Astrocyte (in vitro differentiated cells and primary cell): ENCODE results near the gene RXRB. TPM values are rescaled to one million over a fixed set of nuclear protein-coding genes. Genes with fewer than 3 reads are reported as not detected.

Source experiments
- DNase-seq: peaks from one replicate; pipeline ENCODE4 v3.0.0-alpha.2; 2010; ENCODE audit warnings: low read depth
- FAIRE-seq: peaks from 2 replicates; lab custom pipeline; 2011; peaks lifted over from hg19 to GRCh38; lab: Jason Lieb, UNC
- H2AFZ ChIP-seq: 2 replicates; pipeline ENCODE4 v1.6.0; 2012; ENCODE audit warnings: low read depth, low read length, inconsistent platforms
- H3K27ac ChIP-seq: 2 replicates; pipeline ENCODE4 v1.5.1; 2011; ENCODE audit warnings: low read depth, low read length, inconsistent platforms
- H3K27me3 ChIP-seq: 2 replicates; pipeline ENCODE4 v1.6.0; 2011; ENCODE audit warnings: low read length, inconsistent platforms; ENCODE audit not compliant: insufficient read depth
- H3K36me3 ChIP-seq: 2 replicates; pipeline ENCODE4 v1.5.1; 2011; ENCODE audit warnings: low read length, inconsistent platforms; ENCODE audit not compliant: insufficient read depth
- H3K4me1 ChIP-seq: 2 replicates; pipeline ENCODE4 v1.5.1; 2011; ENCODE audit warnings: low read length, inconsistent platforms; ENCODE audit not compliant: insufficient read depth
- H3K4me2 ChIP-seq: 2 replicates; pipeline ENCODE4 v1.6.0; 2012; ENCODE audit warnings: low read length, inconsistent platforms
- H3K4me3 ChIP-seq: 2 replicates; pipeline ENCODE4 v1.5.1; 2011; ENCODE audit warnings: low read depth, mild to moderate bottlenecking, low read length, inconsistent platforms; ENCODE audit not compliant: insufficient read depth
- H3K79me2 ChIP-seq: 2 replicates; pipeline ENCODE4 v1.6.0; 2012; ENCODE audit warnings: mild to moderate bottlenecking, low read length, inconsistent platforms; ENCODE audit not compliant: insufficient read depth
- H3K9ac ChIP-seq: 2 replicates; pipeline ENCODE4 v1.6.0; 2012; ENCODE audit warnings: mild to moderate bottlenecking, low read length, inconsistent platforms
- H3K9me3 ChIP-seq: 2 replicates; pipeline ENCODE4 v1.5.1; 2012; ENCODE audit warnings: low read depth, mild to moderate bottlenecking, low read length, inconsistent platforms; ENCODE audit not compliant: insufficient read depth
- H4K20me1 ChIP-seq: 2 replicates; pipeline ENCODE4 v1.6.0; 2012; ENCODE audit warnings: low read length, inconsistent platforms; ENCODE audit not compliant: insufficient read depth
- H3K27ac Mint-ChIP-seq: one replicate; pipeline ENCODE4 v1.8.0; 2021; ENCODE audit warnings: mild to moderate bottlenecking, mixed read lengths; ENCODE audit not compliant: unreplicated experiment
- H3K27me3 Mint-ChIP-seq: one replicate; pipeline ENCODE4 v1.8.0; 2021; ENCODE audit warnings: low read depth, mixed read lengths; ENCODE audit not compliant: unreplicated experiment
- H3K36me3 Mint-ChIP-seq: one replicate; pipeline ENCODE4 v1.8.0; 2021; ENCODE audit warnings: low read depth, mixed read lengths; ENCODE audit not compliant: unreplicated experiment
- H3K4me1 Mint-ChIP-seq: one replicate; pipeline ENCODE4 v1.8.0; 2021; ENCODE audit warnings: low read depth, mixed read lengths; ENCODE audit not compliant: unreplicated experiment
- H3K4me3 Mint-ChIP-seq: one replicate; pipeline ENCODE4 v1.8.0; 2021; ENCODE audit warnings: mild to moderate bottlenecking, moderate library complexity, mixed read lengths; ENCODE audit not compliant: unreplicated experiment
- H3K9me3 Mint-ChIP-seq: one replicate; pipeline ENCODE4 v1.8.0; 2021; ENCODE audit warnings: mild to moderate bottlenecking, mixed read lengths; ENCODE audit not compliant: unreplicated experiment
- CTCF ChIP-seq: IDR thresholded peaks from 2 replicates; pipeline ENCODE4 v1.5.1; 2011; ENCODE audit warnings: low read depth, mild to moderate bottlenecking, inconsistent platforms, low read length, moderate library complexity; ENCODE audit not compliant: insufficient read depth
- EZH2 ChIP-seq: IDR thresholded peaks from 2 replicates; pipeline ENCODE4 v1.6.1; 2012; ENCODE audit warnings: mild to moderate bottlenecking, low read length, inconsistent platforms; ENCODE audit not compliant: insufficient read depth
- total RNA-seq: library from RNA; stranded (reverse); gene quantifications from 2 replicates; pipeline ENCODE4 v1.2.1, GENCODE V29; 2021

RXRB gene
- total RNA-seq, 1 donor from 2014 or later: 34.0 TPM

GRCh38 chr6:33193619-33194018, 6.8 kb downstream of the RXRB start:
- Mint-ChIP-seq H3K9me3 (peaks cover 2% of the 10 kb centered on the region), H3K27me3 (peaks cover 22% of the 10 kb centered on the region), H3K36me3 (peaks cover 23% of the 10 kb centered on the region), H3K27ac (peak overlapping the region; percentile 19), H3K4me1 (peaks cover 13% of the 10 kb centered on the region), H3K4me3 (no peak overlapping the region)
- peaks cover 55% of the 10 kb centered on the region for H4K20me1 ChIP-seq
- peaks cover 17% of the 10 kb centered on the region for H3K79me2 ChIP-seq
- no peak overlapping the region for H3K4me3 ChIP-seq
- peaks cover 13% of the 10 kb centered on the region for H3K27me3 ChIP-seq
- no peak overlapping the region for H3K27ac ChIP-seq
- no peak for DNase-seq
- H3K4me2 ChIP-seq: peak overlapping the region; percentile 86
- no peak for FAIRE-seq
- no peaks in the 10 kb centered on the region for H3K9me3 ChIP-seq
- H3K9ac ChIP-seq: no peak overlapping the region
- H3K4me1 ChIP-seq: no peaks in the 10 kb centered on the region
- peaks cover 30% of the 10 kb centered on the region for H3K36me3 ChIP-seq
- no peak overlapping the region for H2AFZ ChIP-seq
- no peak for TF ChIP-seq EZH2

DNA sequence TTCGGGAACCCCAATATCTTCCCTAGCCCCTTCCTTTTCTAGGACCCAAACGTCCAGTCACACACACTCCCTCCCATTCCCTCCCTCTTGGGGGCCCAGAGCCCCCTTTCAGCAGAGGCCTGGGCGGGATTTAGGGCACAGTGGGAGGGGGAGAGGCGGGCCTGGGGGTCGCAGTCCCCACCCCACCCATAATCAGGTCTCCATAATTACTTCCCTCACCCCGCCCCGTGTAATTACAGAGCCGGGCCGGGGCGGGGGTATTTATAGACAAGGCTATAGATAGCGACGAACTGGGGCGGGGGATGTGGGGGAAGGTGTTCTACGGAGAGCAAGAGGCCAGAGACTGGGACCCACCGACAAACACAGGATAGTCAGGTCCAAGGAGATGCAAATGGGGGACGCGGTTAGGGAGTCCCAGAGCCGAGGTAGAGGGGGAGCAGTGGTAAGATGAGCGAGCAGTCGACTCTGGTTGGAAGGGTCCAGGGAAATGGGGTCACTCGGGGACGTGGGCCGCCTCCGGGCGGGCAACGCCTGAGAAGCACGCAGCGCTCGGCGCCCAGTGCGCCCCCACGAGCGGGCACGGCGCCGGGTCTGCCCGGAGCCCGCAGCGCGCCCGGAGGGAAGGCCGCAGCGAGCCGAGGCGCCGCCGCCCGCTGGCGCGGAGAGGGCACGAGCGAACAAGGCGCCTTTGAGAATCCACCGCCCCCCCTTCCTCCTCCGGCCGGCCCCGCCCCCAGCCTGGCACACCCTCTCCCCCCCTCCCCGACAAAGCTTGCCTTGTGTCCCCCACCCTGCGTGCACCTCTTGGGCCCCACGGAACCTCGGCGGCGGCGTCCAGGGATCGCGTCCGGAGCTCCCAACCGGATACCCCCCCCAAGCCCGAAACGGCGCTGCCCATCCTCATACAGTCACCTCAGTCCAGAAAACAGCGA, 7.5 kb downstream of the RXRB start:
- peak overlapping the region; percentile 75 for H3K4me3 Mint-ChIP-seq
- Histone ChIP-seq H3K27me3 (peaks cover 13% of the 10 kb centered on the region), H3K36me3 (peaks cover 30% of the 10 kb centered on the region), H4K20me1 (peaks cover 48% of the 10 kb centered on the region), H3K79me2 (peaks cover 10% of the 10 kb centered on the region), H3K9me3 (no peaks in the 10 kb centered on the region), H3K4me1 (no peaks in the 10 kb centered on the region), H3K27ac (no peak overlapping the region), H3K9ac (peak overlapping the region; percentile 56), H3K4me2 (peak overlapping the region; percentile 86), H2AFZ (peak overlapping the region; percentile 52), H3K4me3 (peak overlapping the region; percentile 51)
- FAIRE-seq: no peak
- H3K27me3 Mint-ChIP-seq: peaks cover 25% of the 10 kb centered on the region
- peaks cover 13% of the 10 kb centered on the region for H3K4me1 Mint-ChIP-seq
- H3K27ac Mint-ChIP-seq: peak overlapping the region; percentile 27
- peaks cover 23% of the 10 kb centered on the region for H3K36me3 Mint-ChIP-seq
- TF ChIP-seq EZH2: peak; percentile 58
- no peak for TF ChIP-seq CTCF
- peaks cover 2% of the 10 kb centered on the region for H3K9me3 Mint-ChIP-seq
- no peak for DNase-seq

DNA sequence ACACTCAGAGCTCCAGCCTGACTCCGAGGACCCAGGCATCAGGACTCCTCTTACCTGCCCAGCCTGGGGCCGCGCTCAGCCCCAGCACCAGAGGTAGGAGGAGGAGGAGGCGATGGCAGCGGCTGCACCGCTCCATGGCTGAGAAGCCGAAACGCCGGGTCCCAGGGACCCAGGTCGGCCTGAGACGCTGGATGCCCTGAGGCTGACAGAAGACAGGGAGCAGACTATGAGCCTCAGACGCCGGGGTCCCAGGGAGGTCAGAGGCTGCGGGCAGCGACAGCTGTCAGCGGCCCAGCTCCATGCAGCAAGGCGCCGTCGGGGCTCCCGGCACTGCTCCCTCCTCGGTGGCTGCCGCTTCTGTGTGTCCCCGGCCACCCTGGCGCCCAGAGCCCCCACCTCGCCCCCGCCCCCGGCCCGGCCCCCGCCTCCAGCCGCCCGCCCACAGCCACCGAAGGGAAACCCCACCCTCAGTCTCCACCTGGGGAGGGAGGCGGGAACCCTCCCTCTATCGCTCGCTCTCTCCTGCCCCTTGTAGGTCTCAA, 8.3 kb downstream of the RXRB start, which contains the start of gene COL11A2:
Gene COL11A2 (minus strand): TSS at position 363 of the 542 bp plus-strand sequence. CDS start 227 bp downstream, at position 136.
- H3K27ac Mint-ChIP-seq: peak within 1 kb of the TSS; percentile 27
- peak within 1 kb of the TSS; percentile 75 for H3K4me3 Mint-ChIP-seq
- H3K27me3 ChIP-seq: peaks cover 13% of the 10 kb centered on the region
- H3K27me3 Mint-ChIP-seq: peaks cover 28% of the 10 kb centered on the region
- H3K9me3 ChIP-seq: no peaks in the 10 kb centered on the region
- H3K27ac ChIP-seq: no peak within 1 kb of the TSS
- no peak for DNase-seq
- H3K79me2 ChIP-seq: peaks cover 5% of the 10 kb centered on the region
- peaks cover 20% of the 10 kb centered on the region for H3K36me3 Mint-ChIP-seq
- no peak for FAIRE-seq
- no peaks in the 10 kb centered on the region for H3K4me1 ChIP-seq
- H2AFZ ChIP-seq: peak within 1 kb of the TSS; percentile 52
- H3K9me3 Mint-ChIP-seq: peaks cover 2% of the 10 kb centered on the region
- H3K9ac ChIP-seq: peak within 1 kb of the TSS; percentile 56
- TF ChIP-seq CTCF: no peak
- no peak for TF ChIP-seq EZH2
- peaks cover 29% of the 10 kb centered on the region for H3K36me3 ChIP-seq
- peak within 1 kb of the TSS; percentile 51 for H3K4me3 ChIP-seq
- H4K20me1 ChIP-seq: peaks cover 40% of the 10 kb centered on the region
- peak within 1 kb of the TSS; percentile 86 for H3K4me2 ChIP-seq
- peaks cover 8% of the 10 kb centered on the region for H3K4me1 Mint-ChIP-seq
